Spinal cord (tissue), 10 donors: ENCODE measurements around the gene LAMB4. TPM values are rescaled to one million over a fixed set of nuclear protein-coding genes. Genes with fewer than 3 reads are reported as not detected.

Experiments
- DNase-seq, 6 donors: peaks; one replicate each; pipeline versions ENCODE4 v3.0.0 to v3.0.0-alpha.2; 2013 to 2015; ENCODE audit warnings: low spot score in 6 of 6, low read depth in 4 of 6
- H3K27ac ChIP-seq: one replicate; pipeline ENCODE4 v1.5.1; 2013; ENCODE audit warnings: low read depth, low read length, control low read depth
- H3K27me3 ChIP-seq: one replicate; pipeline ENCODE4 v1.6.1; 2013; ENCODE audit warnings: low read length; ENCODE audit not compliant: control insufficient read depth, insufficient read depth
- H3K36me3 ChIP-seq: one replicate; pipeline ENCODE4 v1.6.1; 2013; ENCODE audit warnings: low read length; ENCODE audit not compliant: control insufficient read depth, insufficient read depth
- H3K4me1 ChIP-seq: one replicate; pipeline ENCODE4 v1.6.1; 2013; ENCODE audit warnings: low read length; ENCODE audit not compliant: control insufficient read depth, insufficient read depth
- H3K4me3 ChIP-seq: one replicate; pipeline ENCODE4 v1.5.1; 2013; ENCODE audit warnings: low read depth, low read length, control low read depth
- H3K9me3 ChIP-seq: one replicate; pipeline ENCODE4 v1.6.1; 2013; ENCODE audit warnings: low read length; ENCODE audit not compliant: control insufficient read depth, insufficient read depth
- WGBS: methylation state at CpG from one replicate; pipeline ENCODE4 v1.1.5; 2013; ENCODE audit warnings: missing lambda C conversion rate; ENCODE audit not compliant: insufficient coverage; 5-methylcytosine and 5-hydroxymethylcytosine counted together
- polyA plus RNA-seq, 2 donors: library from polyadenylated mRNA; unstranded; fragments of 120-200 nt; gene quantifications; one replicate each; pipeline ENCODE4 v1.2.1, GENCODE V29; 2013; ENCODE audit not compliant: insufficient read length in 2 of 2
- total RNA-seq, 2 donors: library from RNA; depleted of rRNA in 1 of 2; stranded (reverse); fragments of 120-200 nt in 1 of 2; fragments of >200 nt in 1 of 2; gene quantifications; one replicate each; pipeline versions ENCODE4 v1.2.3 to v1.2.4, GENCODE V29; 2013 to 2014
- donor health status: healthy.

LAMB4 gene
- total and polyA plus RNA-seq, 4 donors, result 0.19 to 0.50 (median 0.29) TPM

GRCh38 chr7:108114117-108114841 lies 15.9 kb downstream of the LAMB4 start:
- Histone ChIP-seq H3K4me3 (no peak overlapping the region), H3K27ac (no peak overlapping the region), H3K9me3 (no peaks in the 10 kb centered on the region), H3K4me1 (no peaks in the 10 kb centered on the region), H3K36me3 (no peaks in the 10 kb centered on the region), H3K27me3 (no peaks in the 10 kb centered on the region)
- no peak for DNase-seq
- WGBS, result 48% methylated on average over 4 of the region's 6 CpGs

- Histone ChIP-seq H3K4me1 (no peaks in the 10 kb centered on the region), H3K9me3 (no peaks in the 10 kb centered on the region), H3K4me3 (no peak overlapping the region), H3K36me3 (no peaks in the 10 kb centered on the region), H3K27me3 (no peaks in the 10 kb centered on the region), H3K27ac (no peak overlapping the region)
- 80% methylated on average over 2 of the region's 2 CpGs for WGBS
- DNase-seq, result no peak
Measured at GRCh38 chr7:108112683-108113082, 17.5 kb downstream of the LAMB4 start.

- no peak for DNase-seq
- WGBS, result no CpG with 5 or more reads among the region's 2 CpGs
- no peak overlapping the region for H3K27ac ChIP-seq
Measured at GRCh38 chr7:108109221-108109908, 20.8 kb downstream of the LAMB4 start.

GRCh38 chr7:108108131-108108530 lies 22.0 kb downstream of the LAMB4 start:
- no peaks in the 10 kb centered on the region for H3K27me3 ChIP-seq
- H3K9me3 ChIP-seq, result no peaks in the 10 kb centered on the region
- H3K4me3 ChIP-seq, result no peak overlapping the region
- H3K36me3 ChIP-seq, result no peaks in the 10 kb centered on the region
- no peaks in the 10 kb centered on the region for H3K4me1 ChIP-seq
- H3K27ac ChIP-seq, result no peak overlapping the region
- no peak for DNase-seq

More at GRCh38 chr7:108109221-108109908, 20.8 kb downstream of the LAMB4 start:
- no peak overlapping the region for H3K4me3 ChIP-seq
- H3K27me3 ChIP-seq, result no peaks in the 10 kb centered on the region
- H3K4me1 ChIP-seq, result no peaks in the 10 kb centered on the region
- no peaks in the 10 kb centered on the region for H3K36me3 ChIP-seq
- no peaks in the 10 kb centered on the region for H3K9me3 ChIP-seq

- Histone ChIP-seq H3K4me1 (no peaks in the 10 kb centered on the region), H3K9me3 (no peaks in the 10 kb centered on the region), H3K4me3 (no peak overlapping the region), H3K27ac (no peak overlapping the region), H3K36me3 (no peaks in the 10 kb centered on the region), H3K27me3 (no peaks in the 10 kb centered on the region)
- 97% methylated on average over 3 of the region's 7 CpGs for WGBS
- DNase-seq, result no peak
Measured at GRCh38 chr7:108104324-108104723, 25.8 kb downstream of the LAMB4 start.

GRCh38 chr7:108103558-108104298 lies 26.4 kb downstream of the LAMB4 start:
- no peaks in the 10 kb centered on the region for H3K4me1 ChIP-seq
- no peak overlapping the region for H3K27ac ChIP-seq

GRCh38 chr7:108102671-108103312 lies 27.4 kb downstream of the LAMB4 start:
- Histone ChIP-seq H3K9me3 (no peaks in the 10 kb centered on the region), H3K27ac (no peak overlapping the region), H3K4me3 (no peak overlapping the region), H3K27me3 (no peaks in the 10 kb centered on the region), H3K4me1 (no peaks in the 10 kb centered on the region), H3K36me3 (no peaks in the 10 kb centered on the region)
- no peak for DNase-seq
- WGBS, result 91% methylated on average over 18 of the region's 20 CpGs

More at GRCh38 chr7:108103558-108104298, 26.4 kb downstream of the LAMB4 start:
- Histone ChIP-seq H3K9me3 (no peaks in the 10 kb centered on the region), H3K27me3 (no peaks in the 10 kb centered on the region), H3K36me3 (no peaks in the 10 kb centered on the region), H3K4me3 (no peak overlapping the region)
- no peak for DNase-seq
- WGBS, result 65% methylated on average over 3 of the region's 5 CpGs

GRCh38 chr7:108101759-108102158 lies 28.4 kb downstream of the LAMB4 start:
- Histone ChIP-seq H3K27ac (no peak overlapping the region), H3K4me1 (no peaks in the 10 kb centered on the region), H3K36me3 (no peaks in the 10 kb centered on the region), H3K4me3 (no peak overlapping the region), H3K27me3 (no peaks in the 10 kb centered on the region), H3K9me3 (no peaks in the 10 kb centered on the region)
- DNase-seq, result no peak
- 96% methylated on average over 2 of the region's 3 CpGs for WGBS

GRCh38 chr7:108099713-108100112 lies 30.4 kb downstream of the LAMB4 start:
- no peak for DNase-seq
- Histone ChIP-seq H3K36me3 (no peaks in the 10 kb centered on the region), H3K9me3 (no peaks in the 10 kb centered on the region), H3K27ac (no peak overlapping the region), H3K27me3 (no peaks in the 10 kb centered on the region), H3K4me1 (no peaks in the 10 kb centered on the region), H3K4me3 (no peak overlapping the region)
- WGBS, result no CpG with 5 or more reads among the region's 1 CpG
